Epithelial cell of esophagus (primary cell): ENCODE results near the gene ADAMTSL2.

Experiments used
- DNase-seq: peaks from one replicate; pipeline ENCODE4 v3.0.0; 2010; ENCODE audit warnings: low read depth
- H3K4me3 ChIP-seq: 2 replicates; pipeline ENCODE4 v1.5.1; 2011; ENCODE audit warnings: mild to moderate bottlenecking, low read length, control low read depth
- CTCF ChIP-seq: IDR thresholded peaks from 2 replicates; pipeline ENCODE4 v1.5.1; 2011; ENCODE audit warnings: low read depth, mild to moderate bottlenecking, low read length, control low read depth, inconsistent platforms; ENCODE audit not compliant: insufficient read depth; ENCODE audit errors: missing control alignments

ADAMTSL2 gene

GRCh38 chr9:133597316-133597957 is 62.9 kb downstream of the ADAMTSL2 start:
- no peak for TF ChIP-seq CTCF
- no peak overlapping the region for H3K4me3 ChIP-seq
- DNase-seq, result peak; percentile 11

GRCh38 chr9:133598978-133599377 is 64.5 kb downstream of the ADAMTSL2 start:
- TF ChIP-seq CTCF, result no peak
- H3K4me3 ChIP-seq, result no peak overlapping the region
- DNase-seq, result no peak

- no peak overlapping the region for H3K4me3 ChIP-seq
- no peak for DNase-seq
- TF ChIP-seq CTCF, result no peak
Observed at GRCh38 chr9:133599470-133600173, 65.1 kb downstream of the ADAMTSL2 start.

GRCh38 chr9:133600739-133601138 is 66.2 kb downstream of the ADAMTSL2 start:
- no peak for DNase-seq
- no peak for TF ChIP-seq CTCF
- H3K4me3 ChIP-seq, result no peak overlapping the region

- no peak for TF ChIP-seq CTCF
- DNase-seq, result no peak
- H3K4me3 ChIP-seq, result no peak overlapping the region
Observed at GRCh38 chr9:133601746-133602145, 67.2 kb downstream of the ADAMTSL2 start.

GRCh38 chr9:133602277-133602676 is 67.8 kb downstream of the ADAMTSL2 start:
- H3K4me3 ChIP-seq, result no peak overlapping the region
- DNase-seq, result no peak
- no peak for TF ChIP-seq CTCF
